Natural killer cell treated with Interleukin-12 subunit alpha and Interleukin-12 subunit beta and Interleukin-15 and Interleukin-18, amount 100 ng/mL, for 72 hours (primary cell): Measurements from ENCODE around the gene DNAJC27. TPM values are rescaled to one million over a fixed set of nuclear protein-coding genes. Genes with fewer than 3 reads are reported as not detected.

Experiments
- ATAC-seq, 2 donors: fragments of 150-1000 bp; cut with Tn5 transposase in 1 of 2; sonication (Bioruptor Pico), chemical (Tn5 transposase) in 1 of 2; 2 replicates each; pipeline ENCODE4 v1.10.0; 2021
- DNase-seq: peaks from one replicate; pipeline ENCODE4 v3.0.0; 2022; ENCODE audit warnings: low spot score
- H3K27ac Mint-ChIP-seq, 2 donors: 1 replicate in 1 of 2; 2 replicates in 1 of 2; pipeline ENCODE4 v1.8.0; 2022; ENCODE audit warnings: mixed read lengths in 2 of 2, mild to moderate bottlenecking in 1 of 2, moderate library complexity in 1 of 2
- H3K27me3 Mint-ChIP-seq, 2 donors: 1 replicate in 1 of 2; 2 replicates in 1 of 2; pipeline ENCODE4 v1.8.0; 2022; ENCODE audit warnings: mixed read lengths in 2 of 2
- H3K36me3 Mint-ChIP-seq: one replicate; pipeline ENCODE4 v1.8.0; 2022; ENCODE audit warnings: mixed read lengths
- H3K4me1 Mint-ChIP-seq, 2 donors: 1 replicate in 1 of 2; 2 replicates in 1 of 2; pipeline ENCODE4 v1.8.0; 2022; ENCODE audit warnings: low read depth in 2 of 2, mixed read lengths in 2 of 2, mild to moderate bottlenecking in 1 of 2
- H3K4me3 Mint-ChIP-seq: one replicate; pipeline ENCODE4 v1.8.0; 2022; ENCODE audit warnings: mixed read lengths
- H3K9me3 Mint-ChIP-seq: 2 replicates; pipeline ENCODE4 v1.8.0; 2022; ENCODE audit warnings: mixed read lengths
- total RNA-seq, 2 donors: library from RNA; stranded (reverse); gene quantifications; one replicate each; pipeline ENCODE4 v1.2.3, GENCODE V29; 2022

DNAJC27 gene
- total RNA-seq, 2 donors from 2014 or later, result 4.9 to 7.4 TPM

DNA sequence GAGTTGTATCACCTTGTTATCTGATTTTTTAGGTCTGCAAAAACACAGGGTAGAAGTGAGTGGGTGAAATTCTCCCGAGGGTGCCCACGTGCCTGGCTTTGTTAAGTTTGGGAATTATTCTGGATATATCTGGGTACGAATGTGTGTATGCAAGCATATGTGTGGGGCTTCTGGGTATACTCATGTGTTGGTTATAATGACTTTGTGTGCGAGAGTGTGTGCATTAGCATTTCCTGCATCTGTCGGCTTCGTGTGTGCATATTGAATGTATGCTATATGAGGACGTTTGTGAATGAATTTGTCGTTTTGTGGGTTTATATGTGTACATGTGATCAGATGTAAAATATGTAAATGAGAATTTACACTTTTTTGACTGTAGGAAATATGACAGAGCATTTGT lies 13.8 kb upstream of the DNAJC27 start:
- H3K4me1 Mint-ChIP-seq, result no peaks in the 10 kb centered on the region
- H3K27me3 Mint-ChIP-seq, result peaks cover 8 to 21% of the 10 kb centered on the region in 2 donors
- no peaks in the 10 kb centered on the region for H3K36me3 Mint-ChIP-seq
- DNase-seq, result no peak
- H3K9me3 Mint-ChIP-seq, result no peaks in the 10 kb centered on the region
- no peak overlapping the region for H3K4me3 Mint-ChIP-seq
- H3K27ac Mint-ChIP-seq, result no peak overlapping the region
- ATAC-seq, result no peak

DNA sequence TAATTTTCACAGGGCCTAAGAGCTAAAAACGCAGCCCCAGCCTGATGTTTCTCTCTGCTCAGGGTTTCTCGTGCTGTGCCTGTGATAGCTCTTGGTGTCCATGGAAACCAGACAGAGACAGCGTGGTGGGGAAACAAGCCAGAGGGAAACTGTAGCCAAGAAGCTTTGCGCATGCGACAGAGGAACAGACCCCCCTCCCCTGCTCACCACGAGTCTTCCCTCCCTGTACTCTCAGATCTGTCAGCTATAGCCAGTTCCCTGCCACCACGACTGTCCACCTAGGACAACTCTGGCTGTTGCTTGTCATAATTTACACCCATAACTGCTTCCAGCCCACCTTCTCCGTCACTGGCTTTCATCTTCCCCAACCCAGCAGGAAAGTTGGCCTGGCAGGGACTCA lies 13.2 kb upstream of the DNAJC27 start:
- no peaks in the 10 kb centered on the region for H3K9me3 Mint-ChIP-seq
- ATAC-seq (no peak), DNase-seq (no peak)
- H3K4me1 Mint-ChIP-seq, result no peaks in the 10 kb centered on the region
- no peaks in the 10 kb centered on the region for H3K36me3 Mint-ChIP-seq
- H3K27ac Mint-ChIP-seq, result no peak overlapping the region
- no peak overlapping the region for H3K4me3 Mint-ChIP-seq
- peaks cover 6 to 21% of the 10 kb centered on the region in 2 donors for H3K27me3 Mint-ChIP-seq

GRCh38 chr2:24981411-24982136 lies 9.8 kb upstream of the DNAJC27 start:
- no peak for ATAC-seq
- Mint-ChIP-seq H3K9me3 (no peaks in the 10 kb centered on the region), H3K36me3 (no peaks in the 10 kb centered on the region), H3K4me1 (no peaks in the 10 kb centered on the region), H3K4me3 (no peak overlapping the region), H3K27ac (no peak overlapping the region), H3K27me3 (peaks cover 6 to 21% of the 10 kb centered on the region in 2 donors)
- no peak for DNase-seq

GRCh38 chr2:24978661-24979060 lies 6.9 kb upstream of the DNAJC27 start:
- DNase-seq (no peak), ATAC-seq (no peak)
- H3K27ac Mint-ChIP-seq, result no peak overlapping the region
- no peaks in the 10 kb centered on the region for H3K36me3 Mint-ChIP-seq
- no peaks in the 10 kb centered on the region for H3K9me3 Mint-ChIP-seq
- no peak overlapping the region for H3K4me3 Mint-ChIP-seq
- H3K27me3 Mint-ChIP-seq, result no peaks in the 10 kb centered on the region
- H3K4me1 Mint-ChIP-seq, result peaks cover 0 to 4% of the 10 kb centered on the region in 2 donors

- Mint-ChIP-seq H3K4me3 (no peak overlapping the region), H3K27ac (peak overlapping the region in 1 of 2 donors; percentile 28), H3K4me1 (peaks cover 2 to 6% of the 10 kb centered on the region in 2 donors), H3K36me3 (no peaks in the 10 kb centered on the region), H3K9me3 (no peaks in the 10 kb centered on the region), H3K27me3 (no peaks in the 10 kb centered on the region)
- DNase-seq (no peak), ATAC-seq (no peak)
Measured at GRCh38 chr2:24977631-24978030, 5.9 kb upstream of the DNAJC27 start.

GRCh38 chr2:24973812-24974211 lies 2.1 kb upstream of the DNAJC27 start:
- DNase-seq (no peak), ATAC-seq (no peak)
- Mint-ChIP-seq H3K27me3 (no peaks in the 10 kb centered on the region), H3K4me1 (peaks cover 12 to 21% of the 10 kb centered on the region in 2 donors), H3K36me3 (no peaks in the 10 kb centered on the region), H3K9me3 (no peaks in the 10 kb centered on the region), H3K27ac (peak overlapping the region in 1 of 2 donors; percentile 100), H3K4me3 (no peak overlapping the region)

GRCh38 chr2:24972315-24972961 lies 683 bp upstream of the DNAJC27 start:
- H3K4me3 Mint-ChIP-seq, result peak overlapping the region; percentile 87
- no peaks in the 10 kb centered on the region for H3K27me3 Mint-ChIP-seq
- ATAC-seq, result no peak
- DNase-seq, result no peak
- H3K27ac Mint-ChIP-seq, result peak overlapping the region; percentile 100
- H3K4me1 Mint-ChIP-seq, result peaks cover 12 to 21% of the 10 kb centered on the region in 2 donors
- no peaks in the 10 kb centered on the region for H3K9me3 Mint-ChIP-seq
- no peaks in the 10 kb centered on the region for H3K36me3 Mint-ChIP-seq

- peak overlapping the region; percentile 87 for H3K4me3 Mint-ChIP-seq
Measured at GRCh38 chr2:24971286-24971535, 544 bp downstream of the DNAJC27 start.

DNA sequence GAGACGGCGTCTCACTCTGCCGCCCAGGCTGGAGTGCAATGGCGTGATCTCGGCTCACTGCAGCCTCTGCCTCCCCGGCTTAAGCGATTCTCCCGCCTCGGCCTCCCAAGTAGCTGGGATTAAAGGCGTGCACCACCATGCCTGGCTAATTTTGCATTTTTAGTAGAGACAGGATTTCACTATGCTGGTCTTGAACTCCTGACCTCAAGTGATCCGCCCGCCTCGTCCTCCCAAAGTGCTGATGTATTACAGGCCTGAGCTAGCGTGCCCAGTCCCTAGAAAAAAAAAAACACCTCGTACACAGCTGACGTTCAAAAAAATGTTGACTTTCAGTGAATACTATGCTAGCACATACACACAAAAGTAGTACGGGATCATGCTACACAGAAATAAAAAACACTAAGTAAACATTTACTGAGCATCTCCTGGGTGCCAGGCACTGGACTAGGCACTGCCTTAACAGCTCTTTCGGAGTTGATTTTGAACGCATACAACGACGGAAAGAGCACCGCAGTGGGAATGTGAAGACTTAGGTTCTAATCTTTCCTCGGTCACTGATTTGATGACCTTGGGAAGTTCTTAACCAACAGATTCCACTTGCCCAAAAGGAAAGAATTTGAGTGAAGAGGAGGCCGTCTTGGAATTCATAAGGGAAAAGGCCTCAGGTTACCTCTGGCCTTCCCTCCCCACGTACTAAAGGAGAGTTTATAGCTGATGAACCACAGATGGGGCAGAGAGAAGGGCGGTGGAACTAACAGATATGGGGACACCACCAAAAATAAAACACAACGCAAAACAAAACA lies 1.1 kb downstream of the DNAJC27 start:
- Mint-ChIP-seq H3K27me3 (no peaks in the 10 kb centered on the region), H3K27ac (peak overlapping the region; percentile 100), H3K9me3 (no peaks in the 10 kb centered on the region), H3K36me3 (peaks cover 11% of the 10 kb centered on the region), H3K4me3 (peak overlapping the region; percentile 87), H3K4me1 (peaks cover 12 to 21% of the 10 kb centered on the region in 2 donors)
- no peak for ATAC-seq
- no peak for DNase-seq

More at GRCh38 chr2:24971286-24971535, 544 bp downstream of the DNAJC27 start:
- Mint-ChIP-seq H3K36me3 (peaks cover 6% of the 10 kb centered on the region), H3K9me3 (no peaks in the 10 kb centered on the region), H3K27me3 (no peaks in the 10 kb centered on the region), H3K27ac (peak overlapping the region; percentile 100), H3K4me1 (peaks cover 12 to 21% of the 10 kb centered on the region in 2 donors)
- no peak for DNase-seq
- peak in 1 of 2 donors; percentile 0 for ATAC-seq

GRCh38 chr2:24969784-24970183 lies 2.0 kb downstream of the DNAJC27 start:
- Mint-ChIP-seq H3K4me3 (no peak overlapping the region), H3K9me3 (no peaks in the 10 kb centered on the region), H3K4me1 (peaks cover 12 to 17% of the 10 kb centered on the region in 2 donors), H3K27ac (no peak overlapping the region), H3K27me3 (no peaks in the 10 kb centered on the region), H3K36me3 (peaks cover 12% of the 10 kb centered on the region)
- DNase-seq, result no peak
- no peak for ATAC-seq

DNA sequence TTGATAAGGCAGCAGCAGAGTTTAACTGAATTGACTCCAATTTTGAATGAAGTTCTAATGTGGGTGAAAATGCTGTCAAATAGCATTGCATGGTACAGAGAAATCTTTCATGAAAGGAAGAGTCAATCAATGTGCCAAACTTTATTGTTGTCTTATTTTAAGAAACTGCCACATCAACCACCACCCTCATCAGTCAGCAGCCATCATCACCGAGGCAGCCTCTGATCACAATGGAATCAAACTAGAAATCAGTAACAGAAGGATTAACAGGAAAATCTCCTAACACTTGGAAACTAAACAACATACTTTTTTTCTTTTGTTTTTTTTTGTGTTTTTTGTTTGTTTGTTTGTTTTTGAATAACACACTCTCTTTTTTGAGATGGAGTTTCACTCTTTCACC lies 9.9 kb downstream of the DNAJC27 start:
- Mint-ChIP-seq H3K9me3 (no peaks in the 10 kb centered on the region), H3K27me3 (no peaks in the 10 kb centered on the region), H3K36me3 (peaks cover 56% of the 10 kb centered on the region), H3K27ac (no peak overlapping the region), H3K4me1 (peaks cover 9 to 17% of the 10 kb centered on the region in 2 donors), H3K4me3 (no peak overlapping the region)
- ATAC-seq (no peak), DNase-seq (no peak)

DNA sequence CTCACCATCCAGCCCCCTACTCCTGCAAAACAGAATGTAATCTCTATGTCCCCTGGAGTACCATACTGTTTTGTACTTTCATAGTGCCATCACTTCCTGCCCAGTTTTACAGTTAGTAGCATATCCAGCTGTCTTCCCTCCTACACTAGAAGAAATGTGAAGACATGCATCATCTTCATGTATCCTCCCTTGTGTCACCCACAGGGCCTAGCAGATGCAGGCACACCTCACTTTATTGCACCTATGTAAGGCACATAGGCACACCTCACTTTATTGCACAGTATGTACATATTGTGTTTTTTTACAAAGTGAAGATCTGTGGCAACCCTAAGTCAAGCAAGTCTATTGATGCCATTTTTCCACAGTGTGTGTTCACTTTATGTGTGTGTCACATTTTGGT lies 12.0 kb downstream of the DNAJC27 start:
- Mint-ChIP-seq H3K9me3 (no peaks in the 10 kb centered on the region), H3K27me3 (no peaks in the 10 kb centered on the region), H3K4me1 (peaks cover 9 to 17% of the 10 kb centered on the region in 2 donors), H3K4me3 (no peak overlapping the region), H3K36me3 (peaks cover 69% of the 10 kb centered on the region), H3K27ac (no peak overlapping the region)
- ATAC-seq (no peak), DNase-seq (no peak)

GRCh38 chr2:24958411-24958935 lies 13.3 kb downstream of the DNAJC27 start:
- no peaks in the 10 kb centered on the region for H3K9me3 Mint-ChIP-seq
- H3K27ac Mint-ChIP-seq, result no peak overlapping the region
- no peak for DNase-seq
- peaks cover 9 to 17% of the 10 kb centered on the region in 2 donors for H3K4me1 Mint-ChIP-seq
- no peak overlapping the region for H3K4me3 Mint-ChIP-seq
- H3K36me3 Mint-ChIP-seq, result peaks cover 66% of the 10 kb centered on the region
- H3K27me3 Mint-ChIP-seq, result no peaks in the 10 kb centered on the region
- no peak for ATAC-seq

- H3K4me1 Mint-ChIP-seq, result peaks cover 9 to 17% of the 10 kb centered on the region in 2 donors
- H3K4me3 Mint-ChIP-seq, result no peak overlapping the region
- H3K36me3 Mint-ChIP-seq, result peaks cover 66% of the 10 kb centered on the region
- H3K9me3 Mint-ChIP-seq, result no peaks in the 10 kb centered on the region
- ATAC-seq (no peak), DNase-seq (no peak)
- no peaks in the 10 kb centered on the region for H3K27me3 Mint-ChIP-seq
- H3K27ac Mint-ChIP-seq, result no peak overlapping the region
Measured at GRCh38 chr2:24957976-24958375, 13.8 kb downstream of the DNAJC27 start.
